Skeletal muscle tissue (tissue), 4 donors: ENCODE data around the gene OR14I1. TPM values are rescaled to one million over a fixed set of nuclear protein-coding genes. Genes with fewer than 3 reads are reported as not detected.

Experiments
- H3K27ac ChIP-seq: one replicate; pipeline ENCODE4 v1.7.0; 2013; ENCODE audit warnings: mild to moderate bottlenecking, low read depth, low read length, inconsistent platforms
- H3K27me3 ChIP-seq, 3 donors: one replicate each; pipeline ENCODE4 v1.7.0; 2013; ENCODE audit warnings: low read length in 3 of 3; ENCODE audit not compliant: control insufficient read depth in 3 of 3, insufficient read depth in 3 of 3
- H3K36me3 ChIP-seq, 3 donors: one replicate each; pipeline ENCODE4 v1.7.0; 2013; ENCODE audit warnings: low read length in 3 of 3; ENCODE audit not compliant: control insufficient read depth in 3 of 3, insufficient read depth in 3 of 3
- H3K4me1 ChIP-seq, 3 donors: one replicate each; pipeline ENCODE4 v1.7.0; 2013; ENCODE audit warnings: low read length in 3 of 3, mild to moderate bottlenecking in 3 of 3; ENCODE audit not compliant: control insufficient read depth in 3 of 3, insufficient read depth in 3 of 3
- H3K4me3 ChIP-seq, 3 donors: one replicate each; pipeline ENCODE4 v1.7.0; 2013; ENCODE audit warnings: low read length in 3 of 3
- H3K9ac ChIP-seq, 3 donors: one replicate each; pipeline ENCODE4 v1.7.0; 2013; ENCODE audit warnings: low read length in 3 of 3, mild to moderate bottlenecking in 3 of 3, moderate library complexity in 2 of 3, low read depth in 1 of 3
- H3K9me3 ChIP-seq, 3 donors: one replicate each; pipeline ENCODE4 v1.7.0; 2013; ENCODE audit warnings: low read length in 3 of 3; ENCODE audit not compliant: control insufficient read depth in 3 of 3
- total RNA-seq: library from RNA; depleted of rRNA; stranded (reverse); fragments of >200 nt; gene quantifications from one replicate; pipeline ENCODE4 v1.2.3, GENCODE V29; 2014
- donor health status: Osteomylitis.

OR14I1 gene
- total RNA-seq = not detected

GRCh38 chr1:248702714-248703113 is at the start of gene OR14I1:
Gene OR14I1, minus strand, starts transcription at chr1:248702766.
- Histone ChIP-seq H3K9ac (no peak within 1 kb of the TSS), H3K27me3 (peaks cover 0 to 4% (median 0%) of the 10 kb centered on the region in 3 donors), H3K4me3 (no peak within 1 kb of the TSS), H3K9me3 (no peaks in the 10 kb centered on the region), H3K36me3 (no peaks in the 10 kb centered on the region), H3K4me1 (no peaks in the 10 kb centered on the region), H3K27ac (no peak within 1 kb of the TSS)

DNA sequence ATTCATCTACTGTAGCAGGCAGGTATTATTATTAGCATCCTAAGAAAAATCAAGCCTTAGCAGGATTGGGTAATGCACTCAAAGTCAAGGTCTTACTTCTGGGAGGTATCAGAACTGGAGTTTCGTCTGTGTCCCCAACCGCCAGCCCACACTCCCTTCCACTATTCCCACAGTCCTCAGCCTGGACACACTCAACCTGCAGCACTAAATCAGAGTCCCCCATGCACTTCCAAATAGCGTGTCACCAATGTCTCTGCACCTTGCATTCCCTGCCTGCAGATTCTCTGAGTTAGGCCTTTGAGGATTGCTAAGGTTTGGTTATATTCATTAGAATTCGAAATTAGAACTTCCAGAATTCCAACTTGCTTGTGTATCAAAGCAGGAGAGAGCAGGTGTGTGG is 49.1 kb upstream of the OR14I1 start:
- H3K4me1 ChIP-seq = no peaks in the 10 kb centered on the region
- no peaks in the 10 kb centered on the region for H3K36me3 ChIP-seq
- H3K9me3 ChIP-seq = no peaks in the 10 kb centered on the region
- no peak overlapping the region for H3K27ac ChIP-seq
- H3K27me3 ChIP-seq = no peaks in the 10 kb centered on the region
- H3K4me3 ChIP-seq = no peak overlapping the region
- H3K9ac ChIP-seq = no peak overlapping the region

DNA sequence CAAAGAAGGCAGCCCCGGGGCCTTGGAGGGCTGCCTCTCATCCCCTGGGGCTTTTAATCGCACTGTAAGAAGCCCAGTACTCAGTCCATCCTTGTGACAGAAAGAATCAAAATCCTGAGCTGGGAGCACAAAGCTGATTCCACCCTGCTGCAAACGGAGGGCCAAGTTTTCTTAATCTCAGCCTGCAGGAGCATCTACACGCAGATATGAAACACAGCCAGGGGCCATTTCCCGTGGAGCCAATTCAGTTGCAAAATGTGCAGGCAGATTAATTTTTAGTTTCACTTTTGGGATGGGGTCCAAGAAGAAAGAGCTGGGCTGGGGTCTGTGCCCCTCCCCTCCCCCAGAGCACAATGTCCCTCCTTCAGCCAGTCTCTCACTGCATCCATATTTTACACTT is 48.6 kb upstream of the OR14I1 start:
- H3K9me3 ChIP-seq = no peaks in the 10 kb centered on the region
- no peak overlapping the region for H3K9ac ChIP-seq
- H3K27me3 ChIP-seq = no peaks in the 10 kb centered on the region
- no peaks in the 10 kb centered on the region for H3K4me1 ChIP-seq
- no peak overlapping the region for H3K4me3 ChIP-seq
- no peak overlapping the region for H3K27ac ChIP-seq
- H3K36me3 ChIP-seq = no peaks in the 10 kb centered on the region

GRCh38 chr1:248750496-248750895 is 47.9 kb upstream of the OR14I1 start:
- no peak overlapping the region for H3K27ac ChIP-seq
- no peaks in the 10 kb centered on the region for H3K36me3 ChIP-seq
- H3K9me3 ChIP-seq = no peaks in the 10 kb centered on the region
- H3K9ac ChIP-seq = no peak overlapping the region
- no peak overlapping the region for H3K4me3 ChIP-seq
- no peaks in the 10 kb centered on the region for H3K27me3 ChIP-seq
- H3K4me1 ChIP-seq = no peaks in the 10 kb centered on the region

- no peak overlapping the region for H3K9ac ChIP-seq
- H3K9me3 ChIP-seq = no peaks in the 10 kb centered on the region
- no peak overlapping the region for H3K27ac ChIP-seq
These were observed 45.6 kb upstream of the OR14I1 start for GRCh38 chr1:248748211-248748610.

GRCh38 chr1:248740876-248741275 is 38.3 kb upstream of the OR14I1 start:
- no peaks in the 10 kb centered on the region for H3K27me3 ChIP-seq
- H3K4me1 ChIP-seq = no peaks in the 10 kb centered on the region
- H3K27ac ChIP-seq = no peak overlapping the region
- H3K36me3 ChIP-seq = no peaks in the 10 kb centered on the region
- no peak overlapping the region for H3K4me3 ChIP-seq
- H3K9me3 ChIP-seq = no peaks in the 10 kb centered on the region
- H3K9ac ChIP-seq = no peak overlapping the region

More at GRCh38 chr1:248748211-248748610, 45.6 kb upstream of the OR14I1 start:
- Histone ChIP-seq H3K4me1 (no peaks in the 10 kb centered on the region), H3K4me3 (no peak overlapping the region), H3K36me3 (no peaks in the 10 kb centered on the region), H3K27me3 (no peaks in the 10 kb centered on the region)

- no peak overlapping the region for H3K9ac ChIP-seq
- no peak overlapping the region for H3K27ac ChIP-seq
- no peaks in the 10 kb centered on the region for H3K4me1 ChIP-seq
- H3K36me3 ChIP-seq = no peaks in the 10 kb centered on the region
- no peaks in the 10 kb centered on the region for H3K27me3 ChIP-seq
- peaks cover 0 to 2% (median 0%) of the 10 kb centered on the region in 3 donors for H3K9me3 ChIP-seq
- no peak overlapping the region for H3K4me3 ChIP-seq
These were observed 37.1 kb upstream of the OR14I1 start for GRCh38 chr1:248739572-248740205.

DNA sequence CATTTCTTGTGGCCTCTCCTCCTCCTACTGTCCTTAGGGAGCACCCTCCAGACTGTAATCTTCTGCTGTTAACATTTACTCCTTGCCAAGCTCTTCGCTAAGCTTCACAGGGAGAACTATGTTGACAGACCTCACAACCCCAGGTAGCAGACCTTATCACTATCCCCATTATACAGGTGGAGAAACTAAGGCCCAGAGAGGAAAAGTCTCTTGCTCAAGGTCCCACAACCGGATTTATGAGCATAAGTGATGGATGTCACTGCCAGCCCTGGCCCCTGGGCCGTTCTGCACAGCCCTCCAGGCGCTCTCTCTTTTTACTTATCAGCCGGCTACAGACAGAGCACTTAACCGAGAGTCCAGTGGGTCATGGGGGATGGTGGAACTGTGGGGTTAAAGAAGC is 34.9 kb upstream of the OR14I1 start:
- peaks cover 0 to 2% (median 0%) of the 10 kb centered on the region in 3 donors for H3K9me3 ChIP-seq
- H3K27me3 ChIP-seq = no peaks in the 10 kb centered on the region
- no peak overlapping the region for H3K27ac ChIP-seq
- no peak overlapping the region for H3K9ac ChIP-seq
- H3K4me3 ChIP-seq = no peak overlapping the region
- H3K4me1 ChIP-seq = no peaks in the 10 kb centered on the region
- H3K36me3 ChIP-seq = no peaks in the 10 kb centered on the region

GRCh38 chr1:248736977-248737376 is 34.4 kb upstream of the OR14I1 start:
- Histone ChIP-seq H3K9me3 (peaks cover 0 to 2% (median 0%) of the 10 kb centered on the region in 3 donors), H3K27me3 (no peaks in the 10 kb centered on the region), H3K4me3 (no peak overlapping the region), H3K36me3 (no peaks in the 10 kb centered on the region), H3K4me1 (no peaks in the 10 kb centered on the region), H3K9ac (no peak overlapping the region), H3K27ac (no peak overlapping the region)

DNA sequence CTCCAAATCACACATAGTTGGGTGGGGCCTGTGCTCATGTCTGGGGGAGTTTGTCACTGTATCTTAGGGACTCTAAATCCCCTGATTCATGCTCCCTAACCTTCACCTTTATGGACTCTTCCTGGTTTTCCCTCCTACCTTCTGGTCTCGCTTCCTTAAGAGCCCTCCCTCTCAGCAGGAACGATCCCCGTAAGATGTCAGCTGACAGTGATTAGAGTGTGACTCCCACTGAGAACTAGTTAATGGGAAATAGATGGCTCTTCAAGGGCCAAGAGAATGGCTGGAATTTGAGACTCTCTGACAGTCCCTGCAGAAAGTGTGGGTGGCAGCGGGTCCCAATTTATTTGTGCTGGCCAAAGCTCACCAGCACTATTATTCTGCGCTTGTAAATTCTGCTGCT is 31.0 kb upstream of the OR14I1 start:
- no peak overlapping the region for H3K4me3 ChIP-seq
- no peak overlapping the region for H3K9ac ChIP-seq
- no peaks in the 10 kb centered on the region for H3K36me3 ChIP-seq
- no peaks in the 10 kb centered on the region for H3K4me1 ChIP-seq
- no peaks in the 10 kb centered on the region for H3K27me3 ChIP-seq
- H3K27ac ChIP-seq = no peak overlapping the region
- H3K9me3 ChIP-seq = peaks cover 0 to 2% (median 0%) of the 10 kb centered on the region in 3 donors
